Measurements from ENCODE around the gene DOCK3.
A peak's percentile ranks its signal among the peaks of the same experiment; 100 is the strongest.
"Not testable (repeated sequence)": the region's sequence is repeated elsewhere in the genome, so short reads cannot be mapped to it uniquely, and the experiment has no call there.

Gene DOCK3

DNA sequence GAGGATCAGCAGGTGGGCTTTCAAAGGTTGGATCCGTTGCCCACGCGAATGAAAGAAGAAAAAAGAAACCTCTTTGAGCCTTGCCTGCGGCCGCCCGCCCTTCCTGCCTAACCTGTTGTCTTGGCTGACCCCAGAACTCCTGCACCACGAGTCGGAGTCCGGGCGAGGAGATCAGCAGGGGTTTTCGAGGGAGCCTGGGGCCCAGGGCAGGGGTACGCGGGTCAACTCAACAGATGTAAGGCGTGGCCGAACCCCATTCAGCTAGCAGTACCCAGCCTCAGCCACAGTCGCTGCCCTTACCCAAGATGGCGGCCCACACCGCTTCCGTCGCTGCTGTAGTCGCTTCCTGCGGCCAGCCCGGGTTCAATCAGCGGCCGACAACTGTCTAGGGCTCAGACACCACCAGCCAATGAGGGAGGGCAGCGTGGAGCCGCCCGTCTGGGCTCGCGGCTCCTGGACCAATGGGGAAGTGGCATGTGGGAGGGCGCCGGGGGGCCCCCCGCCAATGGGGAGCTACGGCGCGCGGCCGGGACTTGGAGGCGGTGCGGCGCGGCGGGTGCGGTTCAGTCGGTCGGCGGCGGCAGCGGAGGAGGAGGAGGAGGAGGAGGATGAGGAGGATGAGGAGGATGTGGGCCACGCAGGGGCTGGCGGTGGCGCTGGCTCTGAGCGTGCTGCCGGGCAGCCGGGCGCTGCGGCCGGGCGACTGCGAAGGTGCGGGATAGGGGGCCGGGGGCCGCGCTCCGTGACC, 710.2 kb downstream of the DOCK3 start, which contains the start of gene MANF:
Gene MANF (plus strand): TSS at position 566 of the 748 bp plus-strand sequence. CDS start 52 bp downstream, at position 618.
- peaks cover 18% of the 10 kb centered on the region for H3K36me3 ChIP-seq (ENCODE audit: control insufficient read depth, insufficient read depth, low read length)
- TF ChIP-seq, protein P1, sequence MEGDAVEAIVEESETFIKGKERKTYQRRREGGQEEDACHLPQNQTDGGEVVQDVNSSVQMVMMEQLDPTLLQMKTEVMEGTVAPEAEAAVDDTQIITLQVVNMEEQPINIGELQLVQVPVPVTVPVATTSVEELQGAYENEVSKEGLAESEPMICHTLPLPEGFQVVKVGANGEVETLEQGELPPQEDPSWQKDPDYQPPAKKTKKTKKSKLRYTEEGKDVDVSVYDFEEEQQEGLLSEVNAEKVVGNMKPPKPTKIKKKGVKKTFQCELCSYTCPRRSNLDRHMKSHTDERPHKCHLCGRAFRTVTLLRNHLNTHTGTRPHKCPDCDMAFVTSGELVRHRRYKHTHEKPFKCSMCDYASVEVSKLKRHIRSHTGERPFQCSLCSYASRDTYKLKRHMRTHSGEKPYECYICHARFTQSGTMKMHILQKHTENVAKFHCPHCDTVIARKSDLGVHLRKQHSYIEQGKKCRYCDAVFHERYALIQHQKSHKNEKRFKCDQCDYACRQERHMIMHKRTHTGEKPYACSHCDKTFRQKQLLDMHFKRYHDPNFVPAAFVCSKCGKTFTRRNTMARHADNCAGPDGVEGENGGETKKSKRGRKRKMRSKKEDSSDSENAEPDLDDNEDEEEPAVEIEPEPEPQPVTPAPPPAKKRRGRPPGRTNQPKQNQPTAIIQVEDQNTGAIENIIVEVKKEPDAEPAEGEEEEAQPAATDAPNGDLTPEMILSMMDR (IDR thresholded peaks at IDR 0.05; ENCODE audit: insufficient read depth, low read length, poor library complexity, severe bottlenecking): no peak
- DNase-seq (ENCODE audit: extremely low read depth, insufficient read length): peak; percentile 99

DNA sequence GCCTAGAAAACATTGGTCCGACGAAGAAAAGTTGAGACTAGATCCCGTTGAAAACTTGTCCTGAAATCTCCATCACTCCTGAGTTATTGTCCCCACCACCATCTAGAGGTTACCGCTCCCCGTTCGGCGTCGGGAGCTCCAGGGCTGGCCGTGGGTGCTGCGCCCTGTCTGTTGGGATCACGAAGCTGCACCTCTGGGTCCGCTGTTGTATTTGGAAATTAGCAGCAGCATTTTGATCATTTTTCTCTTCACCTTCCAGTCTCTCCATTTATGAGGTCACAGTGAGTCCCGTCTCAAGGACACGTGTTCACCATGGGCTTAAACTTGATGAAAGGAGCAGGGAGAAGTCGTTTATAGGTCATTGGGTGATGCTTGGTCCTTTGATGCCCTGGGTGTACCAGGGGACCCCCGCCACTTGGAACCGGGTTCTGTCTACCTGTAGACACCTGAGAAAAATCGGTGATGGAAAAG, 710.9 kb downstream of the DOCK3 start:
- Histone ChIP-seq H3K27me3 (replicated peaks; ENCODE audit: control insufficient read depth, insufficient read depth, low read length) (no peaks in the 10 kb centered on the region), H3K4me3 (replicated peaks; ENCODE audit: low read depth, low read length) (peak overlapping the region; percentile 90), H3K36me3 (ENCODE audit: control insufficient read depth, insufficient read depth, low read length) (peaks cover 20% of the 10 kb centered on the region)
- no peak for DNase-seq (ENCODE audit: extremely low read depth, insufficient read length)
- TF ChIP-seq, protein P1 (IDR thresholded peaks at IDR 0.05; ENCODE audit: insufficient read depth, low read length, poor library complexity, severe bottlenecking): no peak

More for the DNA sequence above, 710.2 kb downstream of the DOCK3 start, which contains the start of gene MANF:
- Histone ChIP-seq H3K27me3 (replicated peaks; ENCODE audit: control insufficient read depth, insufficient read depth, low read length) (no peaks in the 10 kb centered on the region), H3K4me3 (replicated peaks; ENCODE audit: low read depth, low read length) (peak within 1 kb of the TSS; percentile 90)

DNA sequence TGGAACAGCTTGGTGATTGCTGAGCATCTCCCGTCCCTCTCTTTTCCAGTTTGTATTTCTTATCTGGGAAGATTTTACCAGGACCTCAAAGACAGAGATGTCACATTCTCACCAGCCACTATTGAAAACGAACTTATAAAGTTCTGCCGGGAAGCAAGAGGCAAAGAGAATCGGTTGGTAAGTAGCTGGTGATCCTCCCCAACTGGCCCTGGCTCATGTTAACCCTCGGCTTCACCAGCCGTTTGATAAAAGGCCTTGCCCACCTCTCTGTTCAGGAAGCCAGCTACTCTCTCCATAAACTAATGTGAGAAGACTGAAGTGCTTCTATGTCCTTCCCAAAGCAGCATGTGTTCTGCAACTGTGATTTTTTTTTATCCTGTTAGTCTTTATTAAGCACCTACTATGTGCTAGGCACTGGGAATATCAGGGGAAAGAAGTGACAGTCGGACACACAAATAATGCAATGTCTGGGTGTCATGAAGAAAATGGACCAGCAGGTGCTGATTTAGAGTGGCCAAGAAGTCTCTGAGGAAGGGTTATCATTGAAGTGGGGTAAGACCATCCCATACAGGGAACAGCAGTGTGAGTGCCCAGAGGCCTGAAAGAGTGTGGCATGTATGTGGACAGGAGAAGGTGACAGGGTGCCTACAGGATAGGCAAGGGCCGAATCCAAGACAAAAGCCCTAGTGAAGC, 711.6 kb downstream of the DOCK3 start:
- Histone ChIP-seq H3K36me3 (ENCODE audit: control insufficient read depth, insufficient read depth, low read length) (peaks cover 20% of the 10 kb centered on the region), H3K27me3 (replicated peaks; ENCODE audit: control insufficient read depth, insufficient read depth, low read length) (no peaks in the 10 kb centered on the region), H3K4me3 (replicated peaks; ENCODE audit: low read depth, low read length) (peak overlapping the region; percentile 90)
- no peak for DNase-seq (ENCODE audit: extremely low read depth, insufficient read length)
- TF ChIP-seq, protein P1 (IDR thresholded peaks at IDR 0.05; ENCODE audit: insufficient read depth, low read length, poor library complexity, severe bottlenecking): no peak

DNA sequence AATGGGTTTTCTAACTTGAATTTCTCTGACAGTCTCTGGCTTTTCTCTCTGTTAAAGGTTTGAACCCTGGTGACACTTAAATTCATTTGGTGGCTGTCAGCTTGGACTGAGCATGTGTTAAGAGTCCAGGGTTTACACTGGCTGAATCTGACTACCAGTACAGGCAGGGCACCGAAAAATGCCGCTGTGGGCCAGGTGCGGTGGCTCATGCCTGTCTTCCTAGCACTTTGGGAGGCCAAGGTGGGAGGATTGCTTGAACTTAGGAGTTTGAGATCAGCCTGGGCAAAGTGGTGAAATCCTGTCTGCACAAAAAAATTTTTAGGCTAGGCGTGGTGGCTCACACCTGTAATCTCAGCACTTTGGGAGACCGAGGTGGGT, 712.1 kb downstream of the DOCK3 start:
- Histone ChIP-seq H3K4me3 (replicated peaks; ENCODE audit: low read depth, low read length) (peak overlapping the region; percentile 90), H3K36me3 (ENCODE audit: control insufficient read depth, insufficient read depth, low read length) (peaks cover 20% of the 10 kb centered on the region), H3K27me3 (replicated peaks; ENCODE audit: control insufficient read depth, insufficient read depth, low read length) (no peaks in the 10 kb centered on the region)
- TF ChIP-seq, protein P1 (IDR thresholded peaks at IDR 0.05; ENCODE audit: insufficient read depth, low read length, poor library complexity, severe bottlenecking): no peak
- no peak for DNase-seq (ENCODE audit: extremely low read depth, insufficient read length)

DNA sequence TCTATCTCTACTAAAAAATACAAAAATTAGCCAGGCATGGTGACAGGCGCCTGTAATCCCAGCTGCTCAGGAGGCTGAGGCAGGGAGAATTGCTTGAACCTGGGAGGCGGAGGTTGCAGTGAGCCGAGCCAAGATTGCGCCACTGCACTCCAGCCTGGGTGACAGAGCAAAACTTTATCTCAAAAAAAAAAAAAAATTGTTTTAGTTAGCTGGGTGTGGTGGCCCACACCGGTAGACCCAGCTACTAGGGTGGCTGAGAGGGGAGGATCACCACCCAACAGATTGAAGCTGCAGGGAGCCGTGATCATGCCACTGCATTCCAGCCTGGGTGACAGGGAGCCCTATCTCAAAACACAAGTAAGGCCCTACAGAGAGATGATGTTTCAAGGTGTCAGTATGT, 712.6 kb downstream of the DOCK3 start:
- not testable (repeated sequence) for H3K27me3 ChIP-seq (replicated peaks; ENCODE audit: control insufficient read depth, insufficient read depth, low read length); DNase-seq (ENCODE audit: extremely low read depth, insufficient read length)
- peaks cover 20% of the 10 kb centered on the region for H3K36me3 ChIP-seq (ENCODE audit: control insufficient read depth, insufficient read depth, low read length)
- peak overlapping the region; percentile 51 for H3K4me3 ChIP-seq (replicated peaks; ENCODE audit: low read depth, low read length)

Data from GM06990 (cell line).